Measurements from ENCODE around the gene SPDYA.

DNA sequence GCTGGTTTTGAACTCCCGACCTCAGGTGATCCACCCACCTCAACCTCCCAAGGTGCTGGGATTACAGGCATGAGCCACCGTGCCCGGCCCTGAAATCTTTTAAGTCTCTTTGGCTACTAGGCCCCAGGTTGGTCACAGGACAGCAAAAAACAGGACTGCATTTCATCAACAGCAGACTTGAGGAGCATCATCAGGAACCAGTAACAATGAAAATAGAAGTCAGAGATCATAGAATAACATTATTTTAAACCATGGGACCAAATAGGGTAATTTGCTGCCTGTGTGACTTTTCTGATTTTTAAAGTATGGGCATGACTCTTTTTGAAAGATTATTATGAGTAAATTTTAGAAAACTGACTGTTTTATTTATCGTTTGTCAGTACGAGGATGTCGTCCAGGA lies 34.2 kb upstream of the SPDYA start:
- TF ChIP-seq, protein P1, sequence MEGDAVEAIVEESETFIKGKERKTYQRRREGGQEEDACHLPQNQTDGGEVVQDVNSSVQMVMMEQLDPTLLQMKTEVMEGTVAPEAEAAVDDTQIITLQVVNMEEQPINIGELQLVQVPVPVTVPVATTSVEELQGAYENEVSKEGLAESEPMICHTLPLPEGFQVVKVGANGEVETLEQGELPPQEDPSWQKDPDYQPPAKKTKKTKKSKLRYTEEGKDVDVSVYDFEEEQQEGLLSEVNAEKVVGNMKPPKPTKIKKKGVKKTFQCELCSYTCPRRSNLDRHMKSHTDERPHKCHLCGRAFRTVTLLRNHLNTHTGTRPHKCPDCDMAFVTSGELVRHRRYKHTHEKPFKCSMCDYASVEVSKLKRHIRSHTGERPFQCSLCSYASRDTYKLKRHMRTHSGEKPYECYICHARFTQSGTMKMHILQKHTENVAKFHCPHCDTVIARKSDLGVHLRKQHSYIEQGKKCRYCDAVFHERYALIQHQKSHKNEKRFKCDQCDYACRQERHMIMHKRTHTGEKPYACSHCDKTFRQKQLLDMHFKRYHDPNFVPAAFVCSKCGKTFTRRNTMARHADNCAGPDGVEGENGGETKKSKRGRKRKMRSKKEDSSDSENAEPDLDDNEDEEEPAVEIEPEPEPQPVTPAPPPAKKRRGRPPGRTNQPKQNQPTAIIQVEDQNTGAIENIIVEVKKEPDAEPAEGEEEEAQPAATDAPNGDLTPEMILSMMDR (IDR thresholded peaks at IDR 0.05; ENCODE audit: insufficient read depth, low read depth, low read length), result no peak
- no peak for TF ChIP-seq EZH2 (IDR thresholded peaks at IDR 0.05; ENCODE audit: insufficient read depth, low read length)

Measured in astrocyte (in vitro differentiated cells and primary cell).